Measurements from ENCODE around the gene PAFAH2. TPM values are rescaled to one million over a fixed set of nuclear protein-coding genes. Genes with fewer than 3 reads are reported as not detected.
"Not testable (repeated sequence)": the region's sequence is repeated elsewhere in the genome, so short reads cannot be mapped to it uniquely, and the experiment has no call there.

The PAFAH2 gene
- total RNA-seq, 1 experiment from 2014 or later = 12.4 TPM

- H2BK5ac ChIP-seq (ENCODE audit: insufficient read length, low read length) = no peak overlapping the region
- no CpG with 5 or more reads among the region's 13 CpGs for WGBS (ENCODE audit: extremely low coverage, insufficient read length, low lambda C conversion rate)
- H3K56ac ChIP-seq (ENCODE audit: insufficient read length, low read depth, low read length) = no peak overlapping the region
- no peak overlapping the region for H2AK5ac ChIP-seq (ENCODE audit: insufficient read length, low read length)
- H3K23me2 ChIP-seq (ENCODE audit: insufficient read length, low read depth, low read length, poor library complexity, severe bottlenecking) = no peaks in the 10 kb centered on the region
- TF ChIP-seq CTCF (conservative IDR thresholded peaks at IDR 0.05) = no peak
- H3K27me3 ChIP-seq (ENCODE audit: insufficient read depth, low read length) = no peaks in the 10 kb centered on the region
- no peak overlapping the region for H3K9ac ChIP-seq (ENCODE audit: extremely low read depth, insufficient read length, low read length)
- no peaks in the 10 kb centered on the region for H4K20me1 ChIP-seq (ENCODE audit: control insufficient read depth, insufficient read depth, insufficient read length)
- no peak overlapping the region for H4K91ac ChIP-seq (ENCODE audit: insufficient read length, low read depth, low read length)
- peaks cover 8 to 11% of the 10 kb centered on the region in 2 experiments; a peak in 3 of 4 replicates for H3K4me1 Mint-ChIP-seq
- H2BK12ac ChIP-seq (ENCODE audit: insufficient read length, low read depth, low read length) = no peak overlapping the region
- no peak overlapping the region for H3K14ac ChIP-seq (ENCODE audit: insufficient read depth, low read length)
- no peak overlapping the region for H3K27ac ChIP-seq (ENCODE audit: insufficient read length, low read depth, low read length)
- H3K27me3 Mint-ChIP-seq (ENCODE audit: low read depth) = peaks cover 17% of the 10 kb centered on the region
- no peaks in the 10 kb centered on the region for H3K9me3 ChIP-seq (ENCODE audit: control insufficient read depth, low read depth, low read length)
- peak overlapping the region; percentile 60 for H2AFZ ChIP-seq (ENCODE audit: low read length)
- no peak overlapping the region for H3K27ac Mint-ChIP-seq
- no peak overlapping the region for H3T11ph ChIP-seq (ENCODE audit: low read length)
- H2BK120ac ChIP-seq (ENCODE audit: low read depth, low read length, poor library complexity, severe bottlenecking) = no peak overlapping the region
- no peak overlapping the region for H3K4me2 ChIP-seq (ENCODE audit: insufficient read depth, insufficient read length, low read length)
- H3K36me3 Mint-ChIP-seq (ENCODE audit: insufficient read depth in 1 of 3, low read depth in 3 of 3) = no peaks in the 10 kb centered on the region
- H3K79me2 ChIP-seq (ENCODE audit: insufficient read depth, low read length) = no peaks in the 10 kb centered on the region
- no peak overlapping the region for H2BK20ac ChIP-seq (ENCODE audit: low read depth, low read length, poor library complexity, severe bottlenecking)
- no peak overlapping the region for H4K8ac ChIP-seq (replicated peaks; ENCODE audit: insufficient read length, low read depth, low read length)
- no peaks in the 10 kb centered on the region for H3K79me1 ChIP-seq (ENCODE audit: insufficient read depth, low read depth, low read length, poor library complexity, severe bottlenecking)
- no peak overlapping the region for H3K23ac ChIP-seq (ENCODE audit: insufficient read length, low read depth, low read length)
- no peaks in the 10 kb centered on the region for H3K9me3 Mint-ChIP-seq
- DNase-seq = no peak
- no peak overlapping the region for H4K5ac ChIP-seq (ENCODE audit: insufficient read length, low read depth, low read length)
- H2BK15ac ChIP-seq (ENCODE audit: low read depth, low read length) = no peak overlapping the region
- no peak overlapping the region for H3K4ac ChIP-seq (ENCODE audit: low read depth, low read length)
- no peak overlapping the region for H3K4me3 Mint-ChIP-seq
- H3K4me1 ChIP-seq (ENCODE audit: insufficient read depth, low read length) = no peaks in the 10 kb centered on the region
- H3K18ac ChIP-seq (ENCODE audit: insufficient read length, low read depth, low read length) = no peak overlapping the region
Observed at GRCh38 chr1:25933479-25934365, 64.1 kb downstream of the PAFAH2 start.

- not testable (repeated sequence) for H3K9me3 Mint-ChIP-seq; H3K79me2 ChIP-seq (ENCODE audit: insufficient read depth, low read length); H3K4ac ChIP-seq (ENCODE audit: low read depth, low read length); DNase-seq; H3K23me2 ChIP-seq (ENCODE audit: insufficient read length, low read depth, low read length, poor library complexity, severe bottlenecking); H3K23ac ChIP-seq (ENCODE audit: insufficient read length, low read depth, low read length); H4K5ac ChIP-seq (ENCODE audit: insufficient read length, low read depth, low read length); H3K27ac ChIP-seq (ENCODE audit: insufficient read length, low read depth, low read length); H3K4me1 ChIP-seq (ENCODE audit: insufficient read depth, low read length); H3T11ph ChIP-seq (ENCODE audit: low read length); H3K14ac ChIP-seq (ENCODE audit: insufficient read depth, low read length); H2BK15ac ChIP-seq (ENCODE audit: low read depth, low read length); H3K36me3 Mint-ChIP-seq (ENCODE audit: insufficient read depth in 1 of 3, low read depth in 3 of 3); H3K4me3 Mint-ChIP-seq; H3K9ac ChIP-seq (ENCODE audit: extremely low read depth, insufficient read length, low read length); H2BK12ac ChIP-seq (ENCODE audit: insufficient read length, low read depth, low read length); H4K20me1 ChIP-seq (ENCODE audit: control insufficient read depth, insufficient read depth, insufficient read length); H3K4me2 ChIP-seq (ENCODE audit: insufficient read depth, insufficient read length, low read length); H3K56ac ChIP-seq (ENCODE audit: insufficient read length, low read depth, low read length); H2BK120ac ChIP-seq (ENCODE audit: low read depth, low read length, poor library complexity, severe bottlenecking); H3K79me1 ChIP-seq (ENCODE audit: insufficient read depth, low read depth, low read length, poor library complexity, severe bottlenecking); H2AFZ ChIP-seq (ENCODE audit: low read length); H3K27ac Mint-ChIP-seq; H3K18ac ChIP-seq (ENCODE audit: insufficient read length, low read depth, low read length); H4K8ac ChIP-seq (replicated peaks; ENCODE audit: insufficient read length, low read depth, low read length); H2BK5ac ChIP-seq (ENCODE audit: insufficient read length, low read length); H3K27me3 ChIP-seq (ENCODE audit: insufficient read depth, low read length); H3K9me3 ChIP-seq (ENCODE audit: control insufficient read depth, low read depth, low read length); H2BK20ac ChIP-seq (ENCODE audit: low read depth, low read length, poor library complexity, severe bottlenecking); H4K91ac ChIP-seq (ENCODE audit: insufficient read length, low read depth, low read length); H2AK5ac ChIP-seq (ENCODE audit: insufficient read length, low read length)
- Mint-ChIP-seq H3K4me1 (peaks cover 8 to 13% of the 10 kb centered on the region in 2 experiments; a peak in 3 of 4 replicates), H3K27me3 (ENCODE audit: low read depth) (peaks cover 17% of the 10 kb centered on the region)
- no CpG with 5 or more reads among the region's 12 CpGs for WGBS (ENCODE audit: extremely low coverage, insufficient read length, low lambda C conversion rate)
Observed at GRCh38 chr1:25932811-25933400, 65.0 kb downstream of the PAFAH2 start.

All from H9 (cell line).